CD4-positive, alpha-beta T cell treated with Interleukin-15 for 4 hours (primary cell): ENCODE data around the gene ANO1.
"Not testable (repeated sequence)": the region's sequence is repeated elsewhere in the genome, so short reads cannot be mapped to it uniquely, and the experiment has no call there.

ENCODE experiments used
- DNase-seq: peaks from one replicate; pipeline ENCODE4 v3.0.0-alpha.2; 2020; ENCODE audit warnings: low spot score

Gene ANO1

GRCh38 chr11:70078095-70078780, at the start of gene ANO1:
Gene ANO1, plus strand, starts transcription at chr11:70078317. Its CDS starts 290 bp downstream, at chr11:70078607.
- no peak for DNase-seq

- DNase-seq: no peak
Observed at GRCh38 chr11:70029115-70029860, 48.8 kb upstream of the ANO1 start.

GRCh38 chr11:70029861-70030380, 48.2 kb upstream of the ANO1 start:
- no peak for DNase-seq

GRCh38 chr11:70030412-70030811, 47.7 kb upstream of the ANO1 start:
- no peak for DNase-seq

GRCh38 chr11:70031631-70032469, 46.3 kb upstream of the ANO1 start:
- DNase-seq: no peak

- DNase-seq: no peak
Observed at GRCh38 chr11:70032470-70032795, 45.7 kb upstream of the ANO1 start.

- no peak for DNase-seq
Observed at GRCh38 chr11:70032943-70033710, 45.0 kb upstream of the ANO1 start.

- DNase-seq: no peak
Observed at GRCh38 chr11:70033711-70034070, 44.4 kb upstream of the ANO1 start.

GRCh38 chr11:70034740-70035365, 43.3 kb upstream of the ANO1 start:
- no peak for DNase-seq

- DNase-seq: not testable (repeated sequence)
Observed at GRCh38 chr11:70035665-70036064, 42.5 kb upstream of the ANO1 start.

- no peak for DNase-seq
Observed at GRCh38 chr11:70036971-70037882, 40.9 kb upstream of the ANO1 start.

- no peak for DNase-seq
Observed at GRCh38 chr11:70038034-70038834, 39.9 kb upstream of the ANO1 start.

GRCh38 chr11:70040452-70040851, 37.7 kb upstream of the ANO1 start:
- no peak for DNase-seq

GRCh38 chr11:70040869-70041501, 37.1 kb upstream of the ANO1 start:
- no peak for DNase-seq

GRCh38 chr11:70043482-70043881, 34.6 kb upstream of the ANO1 start:
- DNase-seq: no peak

- DNase-seq: no peak
Observed at GRCh38 chr11:70046089-70046488, 32.0 kb upstream of the ANO1 start.

- no peak for DNase-seq
Observed at GRCh38 chr11:70048279-70049024, 29.7 kb upstream of the ANO1 start.

GRCh38 chr11:70049045-70049444, 29.1 kb upstream of the ANO1 start:
- no peak for DNase-seq
